HEK293 (cell line): ENCODE data around the gene FADS2.

ENCODE experiments used
- BCL11B ChIP-seq: fragments of 450-650 bp; formaldehyde crosslinking; IDR thresholded peaks from 2 replicates; pipeline ENCODE4 v1.5.1; 2016; ENCODE audit warnings: low read depth, missing biosample characterization, missing genetic modification characterization
- GLI4 ChIP-seq: fragments of 450-650 bp; formaldehyde crosslinking; IDR thresholded peaks from 2 replicates; pipeline ENCODE4 v1.5.1; 2016; ENCODE audit warnings: missing biosample characterization, missing genetic modification characterization
- KLF17 ChIP-seq: fragments of 450-650 bp; formaldehyde crosslinking; IDR thresholded peaks from 2 replicates; pipeline ENCODE4 v1.5.1; 2016; ENCODE audit warnings: missing biosample characterization, missing genetic modification characterization
- OSR2 ChIP-seq: fragments of 450-650 bp; formaldehyde crosslinking; IDR thresholded peaks from 2 replicates; pipeline ENCODE4 v1.5.1; 2016; ENCODE audit warnings: missing biosample characterization, missing genetic modification characterization
- SCRT2 ChIP-seq: fragments of 450-650 bp; formaldehyde crosslinking; IDR thresholded peaks from 2 replicates; pipeline ENCODE4 v1.5.1; 2016; ENCODE audit warnings: missing biosample characterization, missing genetic modification characterization
- SP2 ChIP-seq: fragments of 450-650 bp; formaldehyde crosslinking; IDR thresholded peaks from 2 replicates; pipeline ENCODE4 v1.5.1; 2016; ENCODE audit warnings: missing biosample characterization, missing genetic modification characterization
- SP7 ChIP-seq: fragments of 450-650 bp; formaldehyde crosslinking; IDR thresholded peaks from 2 replicates; pipeline ENCODE4 v1.5.1; 2016; ENCODE audit warnings: missing biosample characterization, missing genetic modification characterization
- ZBTB20 ChIP-seq: fragments of 450-650 bp; formaldehyde crosslinking; IDR thresholded peaks from 2 replicates; pipeline ENCODE4 v1.5.1; 2016; ENCODE audit warnings: missing biosample characterization, missing genetic modification characterization
- ZBTB44 ChIP-seq: fragments of 450-650 bp; IDR thresholded peaks from 2 replicates; pipeline ENCODE4 v1.5.1; 2018; ENCODE audit warnings: missing biosample characterization, mild to moderate bottlenecking, missing genetic modification characterization
- ZBTB49 ChIP-seq: fragments of 450-650 bp; formaldehyde crosslinking; IDR thresholded peaks from 2 replicates; pipeline ENCODE4 v1.5.1; 2016; ENCODE audit warnings: missing biosample characterization, missing genetic modification characterization, low read depth
- ZBTB7A ChIP-seq: fragments of 450-650 bp; formaldehyde crosslinking; IDR thresholded peaks from 2 replicates; pipeline ENCODE4 v1.5.1; 2016; ENCODE audit warnings: low read depth, missing biosample characterization, missing genetic modification characterization
- ZNF121 ChIP-seq: fragments of 450-650 bp; formaldehyde crosslinking; IDR thresholded peaks from 2 replicates; pipeline ENCODE4 v1.5.1; 2016; ENCODE audit warnings: missing biosample characterization, missing genetic modification characterization
- ZNF221 ChIP-seq: fragments of 450-650 bp; formaldehyde crosslinking; IDR thresholded peaks from 2 replicates; pipeline ENCODE4 v1.5.1; 2017; ENCODE audit warnings: missing biosample characterization, missing genetic modification characterization, borderline replicate concordance
- ZNF266 ChIP-seq: fragments of 450-650 bp; formaldehyde crosslinking; IDR thresholded peaks from 2 replicates; pipeline ENCODE4 v1.5.1; 2016; ENCODE audit warnings: missing biosample characterization, missing genetic modification characterization, low read depth
- ZNF302 ChIP-seq: fragments of 450-650 bp; formaldehyde crosslinking; IDR thresholded peaks from 2 replicates; pipeline ENCODE4 v1.5.1; 2016; ENCODE audit warnings: missing biosample characterization, missing genetic modification characterization, low read depth
- ZNF335 ChIP-seq: fragments of 450-650 bp; formaldehyde crosslinking; conservative IDR thresholded peaks from 2 replicates; pipeline ENCODE4 v1.5.1; 2016; ENCODE audit warnings: missing biosample characterization, missing genetic modification characterization
- ZNF354C ChIP-seq: fragments of 450-650 bp; formaldehyde crosslinking; IDR thresholded peaks from 2 replicates; pipeline ENCODE4 v1.5.1; 2016; ENCODE audit warnings: missing biosample characterization, missing genetic modification characterization, low read depth, borderline replicate concordance
- ZNF423 ChIP-seq: fragments of 450-650 bp; formaldehyde crosslinking; IDR thresholded peaks from 2 replicates; pipeline ENCODE4 v1.5.1; 2016; ENCODE audit warnings: missing biosample characterization, missing genetic modification characterization
- ZNF473 ChIP-seq: fragments of 450-650 bp; formaldehyde crosslinking; IDR thresholded peaks from 2 replicates; pipeline ENCODE4 v1.5.1; 2017; ENCODE audit warnings: missing biosample characterization, missing genetic modification characterization
- ZNF501 ChIP-seq: fragments of 450-650 bp; formaldehyde crosslinking; IDR thresholded peaks from 2 replicates; pipeline ENCODE4 v1.5.1; 2016; ENCODE audit warnings: missing biosample characterization, missing genetic modification characterization
- ZNF530 ChIP-seq: fragments of 450-650 bp; formaldehyde crosslinking; IDR thresholded peaks from 2 replicates; pipeline ENCODE4 v1.5.1; 2016; ENCODE audit warnings: low read depth, missing biosample characterization, missing genetic modification characterization
- ZNF626 ChIP-seq: fragments of 450-650 bp; sonication (Bioruptor Pico); formaldehyde crosslinking; IDR thresholded peaks from 2 replicates; pipeline ENCODE4 v1.5.1; 2018; ENCODE audit warnings: missing biosample characterization, missing genetic modification characterization, inconsistent platforms
- ZNF768 ChIP-seq: fragments of 450-650 bp; formaldehyde crosslinking; IDR thresholded peaks from 2 replicates; pipeline ENCODE4 v1.5.1; 2018; ENCODE audit warnings: missing biosample characterization, mild to moderate bottlenecking, missing genetic modification characterization
- ZNF777 ChIP-seq: fragments of 450-650 bp; formaldehyde crosslinking; IDR thresholded peaks from 2 replicates; pipeline ENCODE4 v1.5.1; 2017; ENCODE audit warnings: missing biosample characterization, missing genetic modification characterization, borderline replicate concordance
- ZNF843 ChIP-seq: fragments of 450-650 bp; formaldehyde crosslinking; IDR thresholded peaks from 2 replicates; pipeline ENCODE4 v1.5.1; 2016; ENCODE audit warnings: missing biosample characterization, missing genetic modification characterization
- ZSCAN30 ChIP-seq: fragments of 450-650 bp; IDR thresholded peaks from 2 replicates; pipeline ENCODE4 v1.5.1; 2018; ENCODE audit warnings: missing biosample characterization, mild to moderate bottlenecking, missing genetic modification characterization, moderate library complexity
- TF ChIP-seq, protein P1 (sequence below): fragments of 450-650 bp; formaldehyde crosslinking; IDR thresholded peaks from 2 replicates; pipeline ENCODE4 v1.5.1; 2017; ENCODE audit warnings: missing biosample characterization, missing genetic modification characterization
- TF ChIP-seq, protein P2 (sequence below): fragments of 450-650 bp; formaldehyde crosslinking; IDR thresholded peaks from 2 replicates; pipeline ENCODE4 v1.5.1; 2016; ENCODE audit warnings: missing biosample characterization, missing genetic modification characterization
- TF ChIP-seq, protein P3 (sequence below): fragments of 450-650 bp; formaldehyde crosslinking; conservative IDR thresholded peaks from 2 replicates; pipeline ENCODE4 v1.5.1; 2016; ENCODE audit warnings: low read depth, missing biosample characterization, missing genetic modification characterization

The FADS2 gene

DNA sequence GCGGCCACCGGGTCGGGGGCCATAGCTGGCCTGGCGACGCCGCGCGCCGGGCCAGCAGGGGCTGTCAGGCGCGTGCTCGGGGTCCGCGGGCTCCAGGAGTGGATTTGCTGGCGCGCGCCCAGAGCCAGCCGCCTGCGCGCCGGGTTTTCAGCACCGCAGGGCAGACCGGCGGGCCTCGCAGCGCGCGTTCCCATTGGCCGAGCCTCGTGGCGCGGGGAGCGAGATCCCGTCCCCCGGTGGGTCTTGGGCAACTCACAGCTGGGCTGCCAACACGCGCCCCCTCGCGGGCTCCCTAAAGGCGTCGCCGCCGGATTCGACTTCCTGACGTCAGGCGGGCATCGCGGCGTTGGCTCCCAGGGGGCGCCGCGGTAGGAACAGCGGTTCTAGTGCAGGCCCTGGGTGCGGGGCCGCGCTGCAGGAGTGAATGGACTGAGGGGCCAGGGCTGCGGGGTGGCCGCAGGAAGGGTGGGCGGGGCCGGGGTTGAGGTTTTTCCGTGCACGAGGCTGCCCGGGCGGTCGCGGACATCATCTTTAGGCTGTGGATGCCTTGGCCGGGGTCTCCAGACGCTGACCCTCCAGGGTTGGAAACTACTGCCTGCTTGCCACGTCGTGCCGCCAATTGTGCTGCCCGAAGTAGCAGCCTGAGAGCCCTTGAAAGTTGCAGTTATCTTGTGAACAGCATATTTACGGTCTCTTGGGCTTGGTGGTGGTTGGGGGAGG, 11.2 kb upstream of the FADS2 start, which contains the start of gene FADS1 (continued):
- no peak for TF ChIP-seq ZNF768 (tag by site-specific recombination)
- no peak for TF ChIP-seq ZNF302 (tag by site-specific recombination)
- no peak; the same call in 1 of the 2 replicates for TF ChIP-seq ZSCAN30 (tag by site-specific recombination)
- no peak for TF ChIP-seq ZNF473 (tag by site-specific recombination)
- TF ChIP-seq, protein P1, sequence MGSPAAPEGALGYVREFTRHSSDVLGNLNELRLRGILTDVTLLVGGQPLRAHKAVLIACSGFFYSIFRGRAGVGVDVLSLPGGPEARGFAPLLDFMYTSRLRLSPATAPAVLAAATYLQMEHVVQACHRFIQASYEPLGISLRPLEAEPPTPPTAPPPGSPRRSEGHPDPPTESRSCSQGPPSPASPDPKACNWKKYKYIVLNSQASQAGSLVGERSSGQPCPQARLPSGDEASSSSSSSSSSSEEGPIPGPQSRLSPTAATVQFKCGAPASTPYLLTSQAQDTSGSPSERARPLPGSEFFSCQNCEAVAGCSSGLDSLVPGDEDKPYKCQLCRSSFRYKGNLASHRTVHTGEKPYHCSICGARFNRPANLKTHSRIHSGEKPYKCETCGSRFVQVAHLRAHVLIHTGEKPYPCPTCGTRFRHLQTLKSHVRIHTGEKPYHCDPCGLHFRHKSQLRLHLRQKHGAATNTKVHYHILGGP (tag by site-specific recombination): no peak
- TF ChIP-seq ZNF501 (tag by site-specific recombination): no peak; the same call in 1 of the 2 replicates
- no peak for TF ChIP-seq ZBTB44 (tag by site-specific recombination)
- TF ChIP-seq ZNF354C (tag by site-specific recombination): no peak
- TF ChIP-seq, protein P2, sequence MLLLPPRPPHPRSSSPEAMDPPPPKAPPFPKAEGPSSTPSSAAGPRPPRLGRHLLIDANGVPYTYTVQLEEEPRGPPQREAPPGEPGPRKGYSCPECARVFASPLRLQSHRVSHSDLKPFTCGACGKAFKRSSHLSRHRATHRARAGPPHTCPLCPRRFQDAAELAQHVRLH (tag by site-specific recombination): no peak
- TF ChIP-seq OSR2 (tag by site-specific recombination): no peak
- TF ChIP-seq ZNF121 (tag by site-specific recombination): peak; percentile 44; the same call in 1 of the 2 replicates
- TF ChIP-seq ZBTB49: no peak
- 0 out of 2 replicates have a peak, but pooled peaks have one; percentile 26 for TF ChIP-seq KLF17 (tag by site-specific recombination)
- peak; percentile 95 for TF ChIP-seq ZNF423 (tag by site-specific recombination)
- peak; percentile 15; the same call in 1 of the 2 replicates for TF ChIP-seq ZNF335 (tag by site-specific recombination)
- TF ChIP-seq ZNF777 (tag by site-specific recombination): no peak
- no peak for TF ChIP-seq SCRT2 (tag by site-specific recombination)
- TF ChIP-seq BCL11B (tag by site-specific recombination): no peak
- TF ChIP-seq SP2 (tag by site-specific recombination): peak; percentile 81
- TF ChIP-seq ZNF221 (tag by site-specific recombination): no peak
- no peak for TF ChIP-seq ZNF530 (tag by site-specific recombination)
- 0 out of 2 replicates have a peak, but pooled peaks have one; percentile 41 for TF ChIP-seq SP7 (tag by site-specific recombination)
- TF ChIP-seq, protein P3, sequence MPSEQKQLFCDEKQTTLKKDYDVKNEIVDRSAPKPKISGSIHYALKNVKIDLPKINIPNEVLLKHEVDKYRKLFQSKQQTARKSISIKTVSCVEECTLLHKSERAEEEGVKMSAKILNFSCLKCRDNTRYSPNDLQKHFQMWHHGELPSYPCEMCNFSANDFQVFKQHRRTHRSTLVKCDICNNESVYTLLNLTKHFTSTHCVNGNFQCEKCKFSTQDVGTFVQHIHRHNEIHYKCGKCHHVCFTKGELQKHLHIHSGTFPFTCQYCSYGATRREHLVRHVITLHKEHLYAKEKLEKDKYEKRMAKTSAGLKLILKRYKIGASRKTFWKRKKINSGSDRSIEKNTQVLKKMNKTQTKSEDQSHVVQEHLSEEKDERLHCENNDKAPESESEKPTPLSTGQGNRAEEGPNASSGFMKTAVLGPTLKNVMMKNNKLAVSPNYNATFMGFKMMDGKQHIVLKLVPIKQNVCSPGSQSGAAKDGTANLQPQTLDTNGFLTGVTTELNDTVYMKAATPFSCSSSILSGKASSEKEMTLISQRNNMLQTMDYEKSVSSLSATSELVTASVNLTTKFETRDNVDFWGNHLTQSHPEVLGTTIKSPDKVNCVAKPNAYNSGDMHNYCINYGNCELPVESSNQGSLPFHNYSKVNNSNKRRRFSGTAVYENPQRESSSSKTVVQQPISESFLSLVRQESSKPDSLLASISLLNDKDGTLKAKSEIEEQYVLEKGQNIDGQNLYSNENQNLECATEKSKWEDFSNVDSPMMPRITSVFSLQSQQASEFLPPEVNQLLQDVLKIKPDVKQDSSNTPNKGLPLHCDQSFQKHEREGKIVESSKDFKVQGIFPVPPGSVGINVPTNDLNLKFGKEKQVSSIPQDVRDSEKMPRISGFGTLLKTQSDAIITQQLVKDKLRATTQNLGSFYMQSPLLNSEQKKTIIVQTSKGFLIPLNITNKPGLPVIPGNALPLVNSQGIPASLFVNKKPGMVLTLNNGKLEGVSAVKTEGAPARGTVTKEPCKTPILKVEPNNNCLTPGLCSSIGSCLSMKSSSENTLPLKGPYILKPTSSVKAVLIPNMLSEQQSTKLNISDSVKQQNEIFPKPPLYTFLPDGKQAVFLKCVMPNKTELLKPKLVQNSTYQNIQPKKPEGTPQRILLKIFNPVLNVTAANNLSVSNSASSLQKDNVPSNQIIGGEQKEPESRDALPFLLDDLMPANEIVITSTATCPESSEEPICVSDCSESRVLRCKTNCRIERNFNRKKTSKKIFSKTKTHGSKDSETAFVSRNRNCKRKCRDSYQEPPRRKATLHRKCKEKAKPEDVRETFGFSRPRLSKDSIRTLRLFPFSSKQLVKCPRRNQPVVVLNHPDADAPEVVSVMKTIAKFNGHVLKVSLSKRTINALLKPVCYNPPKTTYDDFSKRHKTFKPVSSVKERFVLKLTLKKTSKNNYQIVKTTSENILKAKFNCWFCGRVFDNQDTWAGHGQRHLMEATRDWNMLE: no peak
- TF ChIP-seq GLI4 (tag by site-specific recombination): no peak
- no peak for TF ChIP-seq ZNF266 (tag by site-specific recombination)
- no peak for TF ChIP-seq ZBTB7A (tag by site-specific recombination)
- no peak for TF ChIP-seq ZNF626 (tag by site-specific recombination)
- TF ChIP-seq ZNF843 (tag by site-specific recombination): no peak
- TF ChIP-seq ZBTB20 (tag by site-specific recombination): peak; percentile 59; the same call in 1 of the 2 replicates
